NCI-H187 (cell line): ENCODE measurements around the gene DRAXIN.

Experiments
- DNase-seq, 2 experiments: peaks; one replicate each; lab custom pipeline; 2025; lab: John Stamatoyannopoulos, UW

The DRAXIN gene

DNA sequence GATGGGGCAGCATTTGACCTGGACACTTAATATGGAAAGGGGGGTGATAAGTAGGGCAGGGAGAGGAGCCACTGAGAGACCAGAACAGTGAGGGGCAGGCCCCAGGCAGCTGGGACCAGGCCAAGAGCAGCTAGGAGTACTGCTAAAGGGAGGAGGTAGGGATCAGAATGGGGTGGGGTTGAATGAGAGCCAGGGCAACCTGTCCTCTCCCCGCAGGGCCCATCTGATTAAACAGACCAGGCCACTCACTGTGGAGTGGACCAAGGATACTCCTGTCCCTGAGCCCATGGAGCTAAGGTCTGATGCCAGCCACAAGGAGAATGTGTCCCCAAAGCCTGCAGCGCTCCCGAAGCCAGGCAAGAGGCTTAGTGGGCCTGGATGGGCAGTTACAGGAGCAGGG, 72.6 kb downstream of the DRAXIN start:
- DNase-seq: no peak

DNA sequence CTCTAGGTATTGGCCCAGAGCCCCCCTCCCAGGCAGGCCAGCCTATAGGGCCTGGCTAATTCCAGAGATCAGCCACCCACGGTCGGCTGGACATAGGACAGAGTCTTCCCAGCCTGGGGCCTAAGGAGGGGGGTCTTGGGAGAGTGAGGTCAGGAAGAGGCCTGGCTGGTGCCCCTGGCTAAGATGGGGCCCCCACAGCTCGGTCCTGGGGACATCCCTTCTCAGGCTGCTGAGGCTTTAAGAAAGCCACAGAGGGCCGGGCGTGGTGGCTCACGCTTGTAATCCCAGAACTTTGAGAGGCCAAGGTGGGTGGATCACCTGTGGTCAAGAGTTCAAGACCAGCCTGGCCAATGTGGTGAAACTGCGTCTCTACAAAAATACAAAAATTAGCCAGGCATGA, 73.0 kb downstream of the DRAXIN start:
- no peak for DNase-seq

DNA sequence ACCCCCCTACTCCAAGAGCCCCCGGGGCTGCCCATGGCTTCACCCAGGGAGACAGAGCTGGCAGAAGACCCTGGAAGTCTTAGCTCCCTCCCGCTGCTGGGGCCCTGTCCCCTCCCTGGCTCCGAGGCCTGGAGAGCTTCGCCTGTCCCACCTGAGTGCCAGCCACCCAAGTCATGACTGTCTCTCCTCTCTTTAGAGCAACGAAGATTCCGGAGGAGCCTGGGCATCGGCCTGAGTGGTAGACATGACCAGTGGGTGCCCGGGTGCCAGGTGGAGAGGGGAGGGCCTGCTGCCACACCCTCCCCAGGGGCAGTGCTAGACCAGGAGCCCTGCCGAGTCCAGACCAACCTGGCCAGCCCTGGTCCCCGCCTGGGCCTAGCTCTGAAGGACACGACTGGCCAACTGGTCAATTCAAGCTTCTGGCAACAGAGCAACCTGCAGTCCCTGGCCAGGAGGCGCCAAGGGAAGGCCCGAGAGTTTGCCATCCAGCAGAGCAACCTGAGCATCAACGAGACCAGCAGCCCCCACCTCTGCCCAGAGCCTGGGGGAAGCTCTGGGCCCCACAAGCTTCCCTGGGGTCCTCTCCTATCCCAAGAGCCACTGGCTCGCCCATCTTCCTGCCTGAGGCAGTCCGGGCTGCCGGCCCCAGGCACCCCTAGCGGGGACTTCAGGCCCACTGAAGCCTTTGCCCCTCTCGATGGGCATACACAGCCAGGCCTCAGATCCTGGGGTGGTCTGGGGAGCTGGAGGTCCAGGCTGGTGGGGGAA, 74.3 kb downstream of the DRAXIN start:
- DNase-seq: no peak

DNA sequence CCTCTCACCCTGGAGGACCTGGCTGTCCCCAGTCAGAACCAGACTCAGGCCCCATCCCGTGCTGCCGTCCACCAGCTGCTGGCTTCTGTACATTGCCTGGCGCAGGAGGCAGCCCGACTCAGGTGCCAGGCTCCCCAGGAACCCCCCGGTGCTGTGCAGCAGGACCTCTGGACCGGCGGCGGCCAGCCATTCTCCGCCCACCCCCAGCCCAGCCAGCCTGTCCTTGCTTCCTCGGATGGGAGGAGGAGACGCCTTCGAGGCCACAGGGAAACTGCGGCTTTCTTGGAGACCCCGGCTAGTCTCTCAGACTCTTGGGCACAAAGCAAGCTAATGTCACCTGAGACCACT, 74.9 kb downstream of the DRAXIN start:
- no peak for DNase-seq

DNA sequence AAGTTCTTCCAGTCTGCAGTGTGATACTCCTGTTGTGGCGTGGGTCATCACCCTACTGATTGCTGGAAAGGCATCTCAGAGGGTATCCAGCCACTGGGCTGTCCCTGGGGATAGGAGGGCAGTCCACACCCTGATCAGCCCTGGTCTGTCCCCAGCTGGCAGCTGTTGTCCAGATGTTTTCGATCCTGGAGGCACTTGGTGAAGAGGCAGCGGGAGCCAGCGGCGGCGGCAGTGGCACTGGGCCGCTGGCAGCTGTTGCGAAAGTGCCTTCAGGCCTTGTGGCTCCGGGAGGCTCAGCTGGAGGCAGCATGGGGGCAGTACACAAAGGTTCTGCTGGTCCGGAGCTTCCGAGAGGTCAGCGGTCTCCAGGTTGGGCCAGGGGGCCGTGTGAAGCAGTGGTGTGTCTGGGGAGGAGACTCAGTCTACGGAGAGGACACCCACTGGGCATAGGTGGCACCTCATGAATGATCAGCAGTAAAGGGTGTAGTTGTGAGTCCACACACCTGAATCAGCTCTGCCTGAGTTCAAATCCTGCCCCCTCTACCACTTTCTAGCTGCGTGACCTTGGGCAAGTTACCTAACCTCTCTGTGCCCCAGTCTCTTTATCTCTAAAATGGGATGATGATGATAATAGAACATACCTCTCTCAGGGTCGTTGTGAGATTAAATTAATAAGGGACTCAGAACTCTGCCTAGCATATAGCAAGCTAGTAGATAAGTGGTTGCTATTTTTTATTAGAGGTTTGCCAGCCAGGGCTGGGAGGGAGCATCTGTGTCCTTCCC, 76.6 kb downstream of the DRAXIN start:
- DNase-seq: no peak

DNA sequence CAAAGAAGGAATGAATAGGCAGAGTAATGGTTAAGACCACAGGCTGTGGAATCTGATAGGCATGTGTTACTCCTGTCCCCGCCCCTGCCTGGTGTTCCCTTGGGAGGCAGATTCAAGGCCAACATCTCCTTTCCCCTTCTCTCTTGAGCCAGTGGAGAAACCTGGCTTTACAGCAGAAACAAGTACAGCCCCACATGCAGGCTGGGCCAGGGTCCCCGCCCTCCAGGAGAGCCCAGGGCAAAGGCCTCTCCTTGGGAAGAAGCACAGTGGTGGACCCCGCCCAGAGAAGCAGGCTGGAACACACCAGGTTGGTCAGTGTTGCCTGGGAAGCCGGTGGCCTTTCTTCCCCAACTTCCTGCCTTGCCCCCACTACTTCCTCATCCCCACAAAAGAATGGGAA, 77.3 kb downstream of the DRAXIN start:
- no peak for DNase-seq

DNA sequence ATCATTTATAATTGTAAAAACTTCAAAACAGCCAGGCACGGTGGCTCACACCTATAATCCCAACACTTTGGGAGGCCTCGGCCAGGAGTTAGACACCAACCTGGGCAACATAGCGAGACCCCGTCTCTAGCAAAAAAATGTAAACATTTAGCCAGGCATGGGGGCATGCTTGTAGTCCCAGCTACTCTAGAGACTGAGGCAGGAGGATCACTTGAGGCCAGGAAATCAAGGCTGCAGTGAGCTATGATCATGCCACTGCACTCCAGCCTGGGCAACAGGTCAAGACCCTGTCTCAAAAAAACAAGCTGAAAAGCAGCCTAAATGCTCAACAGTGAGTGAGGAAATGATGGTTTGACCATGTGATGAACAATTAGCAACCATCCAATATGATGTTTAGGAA, 77.8 kb downstream of the DRAXIN start:
- DNase-seq: no peak

DNA sequence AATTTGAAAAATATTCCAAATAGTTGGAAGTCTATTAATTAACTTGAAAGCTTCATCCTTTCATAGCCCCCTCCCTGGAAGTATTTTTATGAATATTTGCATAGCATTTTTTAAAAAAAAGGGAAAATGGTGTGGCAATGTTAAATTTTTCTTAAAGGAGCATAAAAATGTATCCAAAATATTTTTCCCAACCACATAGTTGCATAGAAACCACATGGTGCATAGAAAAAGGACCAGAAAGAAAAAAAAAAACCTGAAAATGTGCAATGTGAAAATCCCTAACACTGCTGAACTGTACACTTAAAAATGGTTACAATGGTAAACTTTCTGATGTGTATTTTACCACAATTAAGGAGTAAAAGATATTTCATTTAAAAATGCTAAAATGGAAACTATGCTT, 78.5 kb downstream of the DRAXIN start:
- DNase-seq: no peak

DNA sequence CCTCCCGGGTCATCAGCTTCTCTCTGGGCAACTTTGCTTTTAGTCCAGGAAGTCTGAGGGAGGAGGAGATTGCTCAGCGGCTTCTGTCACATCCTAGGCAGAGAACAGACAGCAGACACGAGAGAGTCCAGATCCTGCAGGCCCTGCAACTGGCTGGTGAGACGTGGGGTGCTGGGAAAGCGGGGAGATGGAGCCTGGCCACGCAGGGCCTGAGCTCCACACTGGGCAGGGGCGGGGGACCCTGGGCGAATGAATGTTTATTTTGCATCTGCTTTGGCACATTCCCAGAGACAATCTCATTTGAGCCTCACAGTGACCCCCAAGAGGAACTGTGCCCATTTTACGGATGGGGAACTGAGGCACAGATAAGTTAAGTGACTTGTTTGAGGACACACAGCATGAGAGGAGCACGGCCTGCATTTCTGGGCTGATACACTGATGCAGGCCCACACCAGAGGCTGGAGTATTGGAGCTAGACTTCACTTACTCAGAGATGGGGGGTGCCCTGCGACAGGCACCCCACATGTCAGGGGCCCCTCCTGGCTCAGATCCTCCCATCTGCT, 80.1 kb downstream of the DRAXIN start:
- no peak for DNase-seq

DNA sequence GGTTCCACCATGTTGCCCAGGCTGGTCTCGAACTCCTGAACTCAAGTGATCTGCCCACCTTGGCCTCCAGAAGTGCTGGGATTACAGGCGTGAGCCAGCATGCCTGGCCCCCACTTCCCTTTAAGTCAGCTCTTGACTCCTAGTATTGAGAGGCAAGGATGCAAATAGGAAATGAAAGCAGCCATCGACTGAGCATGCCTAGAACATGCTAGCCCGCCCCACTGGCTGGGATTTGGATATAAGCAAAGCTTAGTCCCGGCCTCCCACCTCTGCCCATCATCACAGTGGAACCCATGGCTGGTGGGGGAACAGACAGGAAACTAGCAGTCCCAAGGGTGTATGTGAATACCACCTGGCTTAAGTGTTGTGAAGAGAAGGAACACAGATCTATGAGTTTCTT, 80.9 kb downstream of the DRAXIN start:
- DNase-seq: no peak

DNA sequence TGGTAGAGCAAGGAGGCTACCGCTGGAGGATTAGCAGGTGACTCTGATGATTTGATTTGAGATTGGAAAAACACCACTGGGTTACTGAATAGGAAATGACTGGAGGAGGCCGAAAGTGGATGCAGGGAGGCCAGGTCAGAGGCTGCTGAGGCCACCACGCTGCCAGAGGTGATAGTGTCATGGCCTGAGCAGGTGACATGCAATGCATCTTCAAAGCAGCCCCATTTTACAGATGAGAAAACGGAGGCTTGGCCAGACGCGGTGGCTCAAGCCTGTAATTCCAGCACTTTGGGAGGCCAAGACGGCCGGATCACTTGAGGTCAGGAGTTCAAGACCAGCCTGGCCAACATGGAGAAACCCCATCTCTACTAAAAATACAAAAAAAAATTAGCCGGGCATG, 83.2 kb downstream of the DRAXIN start:
- DNase-seq: no peak
